ENCODE measurements around the gene UCP1. TPM values are rescaled to one million over a fixed set of nuclear protein-coding genes. Genes with fewer than 3 reads are reported as not detected.
A peak's percentile ranks its signal among the peaks of the same experiment; 100 is the strongest.
"Not testable (repeated sequence)": the region's sequence is repeated elsewhere in the genome, so short reads cannot be mapped to it uniquely, and the experiment has no call there.

UCP1 gene
- total RNA-seq, 1 experiment from 2014 or later = not detected

GRCh38 chr4:140559696-140560095 is 9.1 kb downstream of the UCP1 start:
- in situ Hi-C loops (cut with HindIII; ENCODE audit: low pct_unique_long_range_greater_than_20kb, low sequenced_read_pairs) = no loop called here
- DNase-seq (ENCODE audit: low read depth, low spot score) = no peak

GRCh38 chr4:140557831-140558435 is 10.8 kb downstream of the UCP1 start:
- in situ Hi-C loops (cut with HindIII; ENCODE audit: low pct_unique_long_range_greater_than_20kb, low sequenced_read_pairs) = no loop called here
- no peak for DNase-seq (ENCODE audit: low read depth, low spot score)

DNA sequence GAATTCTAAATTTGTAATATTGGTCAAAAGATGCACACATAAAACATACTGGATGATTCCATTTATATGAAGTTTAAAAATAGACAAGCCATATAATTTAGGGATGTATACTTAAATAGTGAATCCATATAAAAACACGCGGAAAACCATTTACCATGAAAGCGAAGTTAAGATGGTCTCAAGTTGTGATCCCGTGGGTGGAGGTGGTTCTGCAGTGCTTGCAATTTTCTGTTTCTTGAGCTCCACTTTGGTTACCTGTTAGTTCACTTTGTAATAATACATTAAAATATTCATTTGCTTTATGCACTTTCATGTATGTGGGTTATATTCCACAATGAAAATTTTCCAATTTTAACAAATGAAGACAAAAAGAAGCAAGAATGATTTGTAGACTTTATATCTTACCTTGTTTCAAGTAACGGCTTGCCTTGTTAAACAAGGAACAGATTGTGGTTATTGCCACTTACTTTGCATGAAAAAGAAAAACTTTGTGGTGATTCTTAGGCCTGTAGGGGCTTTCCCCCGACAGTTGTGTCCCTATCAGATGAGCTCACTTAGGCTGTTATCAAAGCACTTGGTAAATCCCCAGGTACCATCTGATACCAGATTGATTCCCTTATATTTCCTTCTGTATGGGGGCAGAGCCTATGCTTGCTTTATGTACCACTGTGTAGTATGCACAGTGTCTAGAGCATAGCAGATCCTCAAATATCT is 12.2 kb downstream of the UCP1 start:
- DNase-seq (ENCODE audit: low read depth, low spot score) = no peak
- in situ Hi-C loops (cut with HindIII; ENCODE audit: low pct_unique_long_range_greater_than_20kb, low sequenced_read_pairs) = no loop called here

DNA sequence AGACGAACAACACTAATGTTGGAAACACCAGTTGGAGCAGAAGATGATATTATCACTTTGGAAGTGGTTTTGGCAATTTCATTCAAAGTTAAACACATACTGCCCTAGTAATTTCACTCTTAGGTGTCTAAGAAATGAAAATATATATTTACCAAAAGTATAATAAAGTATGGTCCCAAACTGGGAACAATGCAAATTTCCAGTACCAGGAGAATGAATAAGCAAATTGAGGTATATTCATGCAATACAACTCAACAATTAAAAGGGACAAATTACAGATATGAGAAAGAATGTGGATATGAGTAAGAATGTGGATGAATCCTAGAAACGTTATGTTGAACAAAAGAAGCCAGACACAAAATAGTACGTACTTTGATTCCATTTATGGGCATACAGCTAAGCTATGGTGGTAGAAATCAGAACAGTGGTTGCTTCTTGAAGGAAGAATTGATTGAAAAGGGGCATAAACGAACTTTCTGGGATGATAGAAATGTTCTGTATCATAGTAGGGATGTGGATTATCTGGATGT is 34.7 kb downstream of the UCP1 start:
- DNase-seq (ENCODE audit: low read depth, low spot score) = no peak
- in situ Hi-C loops (cut with HindIII; ENCODE audit: low pct_unique_long_range_greater_than_20kb, low sequenced_read_pairs) = no loop called here

GRCh38 chr4:140529434-140529833 is 39.3 kb downstream of the UCP1 start:
- in situ Hi-C loops (cut with HindIII; ENCODE audit: low pct_unique_long_range_greater_than_20kb, low sequenced_read_pairs) = no loop called here
- no peak for DNase-seq (ENCODE audit: low read depth, low spot score)

GRCh38 chr4:140523857-140524742 is 44.7 kb downstream of the UCP1 start, which contains the start of gene ELMOD2:
Gene ELMOD2 (plus strand): TSS chr4:140524168. CDS start chr4:140525429, 1,261 bp downstream.
- in situ Hi-C loops (cut with HindIII; ENCODE audit: low pct_unique_long_range_greater_than_20kb, low sequenced_read_pairs) = no loop called here
- peak; percentile 96 for DNase-seq (ENCODE audit: low read depth, low spot score)

DNA sequence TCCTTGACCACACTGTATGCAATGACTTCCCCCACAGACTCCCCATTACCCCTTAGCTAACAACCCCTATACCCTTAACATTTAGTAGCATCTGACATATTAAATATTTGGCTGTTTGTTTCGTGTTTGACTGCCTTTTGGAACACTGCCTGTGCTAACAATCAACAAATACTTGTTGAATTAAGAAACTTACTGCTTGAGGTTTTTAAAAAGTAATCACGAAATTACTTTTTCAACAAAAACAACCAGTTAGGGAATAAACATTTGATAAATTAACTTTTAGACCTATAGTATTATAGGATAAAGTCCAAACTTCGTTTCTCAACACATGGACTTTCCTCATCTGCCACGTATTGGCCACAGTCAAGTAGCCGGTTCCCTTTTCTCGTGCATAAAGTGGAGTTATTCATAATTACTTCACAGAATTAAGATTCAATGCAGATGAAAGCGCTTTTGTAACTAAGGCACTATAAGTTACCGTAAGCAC is 45.3 kb downstream of the UCP1 start:
- in situ Hi-C loops (cut with HindIII; ENCODE audit: low pct_unique_long_range_greater_than_20kb, low sequenced_read_pairs) = no loop called here
- DNase-seq (ENCODE audit: low read depth, low spot score) = no peak

GRCh38 chr4:140515423-140515822 is 53.3 kb downstream of the UCP1 start:
- in situ Hi-C loops (cut with HindIII; ENCODE audit: low pct_unique_long_range_greater_than_20kb, low sequenced_read_pairs) = no loop called here
- DNase-seq (ENCODE audit: low read depth, low spot score) = no peak

GRCh38 chr4:140513765-140514164 is 55.0 kb downstream of the UCP1 start:
- in situ Hi-C loops (cut with HindIII; ENCODE audit: low pct_unique_long_range_greater_than_20kb, low sequenced_read_pairs); DNase-seq (ENCODE audit: low read depth, low spot score): not testable (repeated sequence)

Small RNAs within 50 kb of the gene (small RNA-seq; reads per million reads assigned to genes)
- gene AC108019.1 (0 reads per million in 2 experiments), gene RN7SL152P (0 to 0.05 reads per million in 2 experiments)

Other genes starting within 250 kb of the UCP1 start
- gene SCOC, start 195.3 kb downstream of the UCP1 start, total RNA-seq (2014; rRNA removed; shearing (Covaris generic)) = 45.9 and 50.7 TPM in 2 replicates
- gene CLGN, start 141.3 kb downstream of the UCP1 start, total RNA-seq (2014; rRNA removed; shearing (Covaris generic)) = 0.08 and 0.21 TPM in 2 replicates
- not detected in 2 replicates for gene MGAT4D, start 70.7 kb downstream of the UCP1 start, total RNA-seq (2014; rRNA removed; shearing (Covaris generic))
- 25.5 and 27.0 TPM in 2 replicates for gene ELMOD2, start 44.8 kb downstream of the UCP1 start, total RNA-seq (2014; rRNA removed; shearing (Covaris generic))
- gene TBC1D9, start 187.4 kb upstream of the UCP1 start, total RNA-seq (2014; rRNA removed; shearing (Covaris generic)) = 9.6 and 9.7 TPM in 2 replicates